NB4 (cell line): ENCODE data around the gene ZDHHC11.
"Not testable (repeated sequence)": the region's sequence is repeated elsewhere in the genome, so short reads cannot be mapped to it uniquely, and the experiment has no call there.

Experiments used
- DNase-seq: peaks from one replicate; pipeline ENCODE4 v3.0.0; 2010; ENCODE audit warnings: low read depth
- H3K4me3 ChIP-seq: one replicate; pipeline ENCODE4 v1.5.1; 2011; ENCODE audit warnings: mild to moderate bottlenecking, low read depth, low read length, moderate library complexity
- CTCF ChIP-seq: IDR thresholded peaks from one replicate; pipeline ENCODE4 v1.5.1; 2012; ENCODE audit warnings: low read depth, low read length
- MAX ChIP-seq: IDR thresholded peaks from 2 replicates; pipeline ENCODE4 v1.6.1; 2011; ENCODE audit warnings: low read depth, low read length
- MYC ChIP-seq: IDR thresholded peaks from 2 replicates; pipeline ENCODE4 v1.6.1; 2011; ENCODE audit warnings: low read depth, low read length
- POLR2A ChIP-seq: IDR thresholded peaks from 2 replicates; pipeline ENCODE4 v1.6.1; 2011; ENCODE audit warnings: mild to moderate bottlenecking; ENCODE audit not compliant: insufficient read length; ENCODE audit errors: extremely low read depth

Gene ZDHHC11

GRCh38 chr5:838431-838851 is 12.3 kb downstream of the ZDHHC11 start:
- not testable (repeated sequence) for DNase-seq

GRCh38 chr5:837621-838121 is 13.1 kb downstream of the ZDHHC11 start:
- not testable (repeated sequence) for DNase-seq, H3K4me3 ChIP-seq

More at GRCh38 chr5:838431-838851, 12.3 kb downstream of the ZDHHC11 start:
- not testable (repeated sequence) for H3K4me3 ChIP-seq

- DNase-seq, H3K4me3 ChIP-seq: not testable (repeated sequence)
These were observed 14.7 kb downstream of the ZDHHC11 start for GRCh38 chr5:835933-836612.

GRCh38 chr5:834013-834412 is 16.8 kb downstream of the ZDHHC11 start:
- DNase-seq, H3K4me3 ChIP-seq: not testable (repeated sequence)

GRCh38 chr5:828194-828593 is 22.6 kb downstream of the ZDHHC11 start:
- DNase-seq, H3K4me3 ChIP-seq: not testable (repeated sequence)

GRCh38 chr5:825544-825943 is 25.2 kb downstream of the ZDHHC11 start:
- TF ChIP-seq CTCF, result peak; percentile 6
- DNase-seq, H3K4me3 ChIP-seq: not testable (repeated sequence)

- DNase-seq, result no peak
- TF ChIP-seq MYC, result no peak
- no peak for TF ChIP-seq CTCF
- no peak for TF ChIP-seq MAX
- no peak for TF ChIP-seq POLR2A
- no peak overlapping the region for H3K4me3 ChIP-seq
These were observed 29.3 kb downstream of the ZDHHC11 start for GRCh38 chr5:821504-821903.

- H3K4me3 ChIP-seq, result no peak overlapping the region
- TF ChIP-seq MYC (no peak), CTCF (no peak), MAX (no peak), POLR2A (no peak)
- DNase-seq, result no peak
These were observed 30.5 kb downstream of the ZDHHC11 start for GRCh38 chr5:820245-820644.

- no peak overlapping the region for H3K4me3 ChIP-seq
- TF ChIP-seq MYC (no peak), MAX (no peak), CTCF (no peak), POLR2A (no peak)
- DNase-seq, result no peak
These were observed 31.7 kb downstream of the ZDHHC11 start for GRCh38 chr5:819078-819477.
